Measurements from ENCODE around the gene SLC35A3. TPM values are rescaled to one million over a fixed set of nuclear protein-coding genes. Genes with fewer than 3 reads are reported as not detected.
A peak's percentile ranks its signal among the peaks of the same experiment; 100 is the strongest.

Gene SLC35A3
- total and polyA plus RNA-seq, 9 of the 15 experiments (the other 6 are each of a cell fraction or from before 2014, with no cell fraction given) = 3.5 to 21.7 (median 13.2) TPM

- no peak for TF ChIP-seq SP1 (CRISPR knock-in tag; IDR thresholded peaks at IDR 0.05)
- TF ChIP-seq CHAMP1 (IDR thresholded peaks at IDR 0.05) = 0 out of 2 replicates have a peak, but pooled peaks have one; percentile 49
- no peak for TF ChIP-seq ZBED1 (IDR thresholded peaks at IDR 0.05)
- TF ChIP-seq ATF7 (IDR thresholded peaks at IDR 0.05) = peak; percentile 67
- TF ChIP-seq, protein P1, sequence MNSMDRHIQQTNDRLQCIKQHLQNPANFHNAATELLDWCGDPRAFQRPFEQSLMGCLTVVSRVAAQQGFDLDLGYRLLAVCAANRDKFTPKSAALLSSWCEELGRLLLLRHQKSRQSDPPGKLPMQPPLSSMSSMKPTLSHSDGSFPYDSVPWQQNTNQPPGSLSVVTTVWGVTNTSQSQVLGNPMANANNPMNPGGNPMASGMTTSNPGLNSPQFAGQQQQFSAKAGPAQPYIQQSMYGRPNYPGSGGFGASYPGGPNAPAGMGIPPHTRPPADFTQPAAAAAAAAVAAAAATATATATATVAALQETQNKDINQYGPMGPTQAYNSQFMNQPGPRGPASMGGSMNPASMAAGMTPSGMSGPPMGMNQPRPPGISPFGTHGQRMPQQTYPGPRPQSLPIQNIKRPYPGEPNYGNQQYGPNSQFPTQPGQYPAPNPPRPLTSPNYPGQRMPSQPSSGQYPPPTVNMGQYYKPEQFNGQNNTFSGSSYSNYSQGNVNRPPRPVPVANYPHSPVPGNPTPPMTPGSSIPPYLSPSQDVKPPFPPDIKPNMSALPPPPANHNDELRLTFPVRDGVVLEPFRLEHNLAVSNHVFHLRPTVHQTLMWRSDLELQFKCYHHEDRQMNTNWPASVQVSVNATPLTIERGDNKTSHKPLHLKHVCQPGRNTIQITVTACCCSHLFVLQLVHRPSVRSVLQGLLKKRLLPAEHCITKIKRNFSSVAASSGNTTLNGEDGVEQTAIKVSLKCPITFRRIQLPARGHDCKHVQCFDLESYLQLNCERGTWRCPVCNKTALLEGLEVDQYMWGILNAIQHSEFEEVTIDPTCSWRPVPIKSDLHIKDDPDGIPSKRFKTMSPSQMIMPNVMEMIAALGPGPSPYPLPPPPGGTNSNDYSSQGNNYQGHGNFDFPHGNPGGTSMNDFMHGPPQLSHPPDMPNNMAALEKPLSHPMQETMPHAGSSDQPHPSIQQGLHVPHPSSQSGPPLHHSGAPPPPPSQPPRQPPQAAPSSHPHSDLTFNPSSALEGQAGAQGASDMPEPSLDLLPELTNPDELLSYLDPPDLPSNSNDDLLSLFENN (IDR thresholded peaks at IDR 0.05; ENCODE audit: low read depth in 2 of 2, low read length in 2 of 2) = peak in 1 of 2 experiments; percentile 47; a peak in 1 of 4 replicates
- TF ChIP-seq DIDO1 (tag; IDR thresholded peaks at IDR 0.05; ENCODE audit: low read depth) = no peak
- TF ChIP-seq BRD4 (IDR thresholded peaks at IDR 0.05) = no peak
- TF ChIP-seq, protein P2, sequence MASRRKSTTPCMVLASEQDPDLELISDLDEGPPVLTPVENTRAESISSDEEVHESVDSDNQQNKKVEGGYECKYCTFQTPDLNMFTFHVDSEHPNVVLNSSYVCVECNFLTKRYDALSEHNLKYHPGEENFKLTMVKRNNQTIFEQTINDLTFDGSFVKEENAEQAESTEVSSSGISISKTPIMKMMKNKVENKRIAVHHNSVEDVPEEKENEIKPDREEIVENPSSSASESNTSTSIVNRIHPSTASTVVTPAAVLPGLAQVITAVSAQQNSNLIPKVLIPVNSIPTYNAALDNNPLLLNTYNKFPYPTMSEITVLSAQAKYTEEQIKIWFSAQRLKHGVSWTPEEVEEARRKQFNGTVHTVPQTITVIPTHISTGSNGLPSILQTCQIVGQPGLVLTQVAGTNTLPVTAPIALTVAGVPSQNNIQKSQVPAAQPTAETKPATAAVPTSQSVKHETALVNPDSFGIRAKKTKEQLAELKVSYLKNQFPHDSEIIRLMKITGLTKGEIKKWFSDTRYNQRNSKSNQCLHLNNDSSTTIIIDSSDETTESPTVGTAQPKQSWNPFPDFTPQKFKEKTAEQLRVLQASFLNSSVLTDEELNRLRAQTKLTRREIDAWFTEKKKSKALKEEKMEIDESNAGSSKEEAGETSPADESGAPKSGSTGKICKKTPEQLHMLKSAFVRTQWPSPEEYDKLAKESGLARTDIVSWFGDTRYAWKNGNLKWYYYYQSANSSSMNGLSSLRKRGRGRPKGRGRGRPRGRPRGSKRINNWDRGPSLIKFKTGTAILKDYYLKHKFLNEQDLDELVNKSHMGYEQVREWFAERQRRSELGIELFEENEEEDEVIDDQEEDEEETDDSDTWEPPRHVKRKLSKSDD (conservative IDR thresholded peaks at IDR 0.05; ENCODE audit: low read length) = no peak
- TF ChIP-seq PHTF2 (CRISPR knock-in tag; IDR thresholded peaks at IDR 0.05) = no peak
- TF ChIP-seq ZFP30 (CRISPR knock-in tag; IDR thresholded peaks at IDR 0.05; ENCODE audit: borderline replicate concordance) = no peak
- peak; percentile 91 for TF ChIP-seq CBFA2T3 (IDR thresholded peaks at IDR 0.05)
- TF ChIP-seq NR0B1 (IDR thresholded peaks at IDR 0.05; ENCODE audit: partially characterized antibody) = no peak
- no peak for TF ChIP-seq ZBTB2 (IDR thresholded peaks at IDR 0.05)
- TF ChIP-seq FUS (optimal IDR thresholded peaks at IDR 0.05; ENCODE audit: low read depth, low read length) = no peak
- TF ChIP-seq, protein P3, sequence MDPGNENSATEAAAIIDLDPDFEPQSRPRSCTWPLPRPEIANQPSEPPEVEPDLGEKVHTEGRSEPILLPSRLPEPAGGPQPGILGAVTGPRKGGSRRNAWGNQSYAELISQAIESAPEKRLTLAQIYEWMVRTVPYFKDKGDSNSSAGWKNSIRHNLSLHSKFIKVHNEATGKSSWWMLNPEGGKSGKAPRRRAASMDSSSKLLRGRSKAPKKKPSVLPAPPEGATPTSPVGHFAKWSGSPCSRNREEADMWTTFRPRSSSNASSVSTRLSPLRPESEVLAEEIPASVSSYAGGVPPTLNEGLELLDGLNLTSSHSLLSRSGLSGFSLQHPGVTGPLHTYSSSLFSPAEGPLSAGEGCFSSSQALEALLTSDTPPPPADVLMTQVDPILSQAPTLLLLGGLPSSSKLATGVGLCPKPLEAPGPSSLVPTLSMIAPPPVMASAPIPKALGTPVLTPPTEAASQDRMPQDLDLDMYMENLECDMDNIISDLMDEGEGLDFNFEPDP (CRISPR knock-in tag; IDR thresholded peaks at IDR 0.05) = no peak
These were observed 26.5 kb upstream of the SLC35A3 start (continued) for GRCh38 chr1:99943223-99943794.
